ENCODE data around the gene ALDH3A1. TPM values are rescaled to one million over a fixed set of nuclear protein-coding genes. Genes with fewer than 3 reads are reported as not detected.

The ALDH3A1 gene
- total RNA-seq, 5 donors from 2014 or later (not counting 1 experiment from before 2014, with no cell fraction given): not detected

DNA sequence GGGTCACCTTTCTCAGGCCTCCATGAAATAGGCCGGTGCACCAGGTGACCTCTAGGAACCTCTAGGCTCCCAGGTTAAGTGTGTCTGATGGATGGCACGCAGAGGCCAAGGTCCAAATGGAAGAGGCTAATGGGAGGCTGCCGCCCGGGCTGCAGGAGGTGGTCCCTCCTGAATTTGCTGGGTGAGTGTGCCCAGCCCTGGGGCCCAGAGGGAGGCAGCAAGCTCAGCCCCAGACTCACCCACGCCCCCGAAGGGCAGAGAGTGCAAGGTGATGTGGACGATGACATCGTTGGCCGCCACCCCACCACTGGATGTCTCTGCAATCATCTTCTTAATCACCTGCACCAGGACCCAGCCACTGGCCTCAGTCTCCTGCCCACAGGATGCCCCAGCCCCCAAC, 9.3 kb downstream of the ALDH3A1 start:
- no peaks in the 10 kb centered on the region for H3K9me3 Mint-ChIP-seq
- no peaks in the 10 kb centered on the region for H3K36me3 Mint-ChIP-seq

DNA sequence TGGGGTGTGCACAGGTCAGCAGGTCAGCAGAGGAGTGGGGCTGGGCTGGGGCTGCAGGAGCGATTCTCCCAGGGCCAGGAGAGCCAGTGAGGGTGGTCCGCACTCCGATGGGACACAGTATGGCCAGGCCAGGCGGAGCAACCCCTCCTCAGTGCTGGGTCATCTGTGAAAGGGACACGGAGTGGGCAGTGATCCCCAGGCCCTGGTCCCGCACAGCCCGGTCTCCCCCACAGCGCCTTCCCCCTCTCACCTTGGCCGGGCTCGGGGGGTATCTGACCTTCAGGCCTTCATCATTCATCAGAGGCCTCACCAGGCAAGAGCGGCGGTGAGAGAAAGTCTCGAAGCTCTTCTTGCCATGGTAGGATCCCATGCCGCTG, 10.0 kb downstream of the ALDH3A1 start:
- H3K9me3 Mint-ChIP-seq: no peaks in the 10 kb centered on the region
- no peaks in the 10 kb centered on the region for H3K4me1 Mint-ChIP-seq
- Histone ChIP-seq H3K36me3 (ENCODE audit: control insufficient read depth in 2 of 2, extremely low read depth in 1 of 2, insufficient read depth in 1 of 2, low read length in 1 of 2) (no peaks in the 10 kb centered on the region), H3K27me3 (replicated peaks in 1 of 2; ENCODE audit: control insufficient read depth in 2 of 2, extremely low read depth in 1 of 2, insufficient read depth in 2 of 2, low read length in 1 of 2) (no peaks in the 10 kb centered on the region), H3K9me3 (no peaks in the 10 kb centered on the region), H3K4me3 (ENCODE audit: control insufficient read depth in 1 of 2, extremely low read depth in 1 of 2, low read length in 1 of 2) (no peak overlapping the region), H3K4me1 (ENCODE audit: control insufficient read depth in 1 of 2, extremely low read depth in 1 of 2, insufficient read depth in 2 of 2, low read length in 2 of 2) (no peaks in the 10 kb centered on the region), H3K27ac (ENCODE audit: low read length) (no peak overlapping the region)
- no peak for DNase-seq
- H3K27me3 Mint-ChIP-seq: peaks cover 0 to under 1% of the 10 kb centered on the region in 2 donors
- ChIA-PET CTCF (no interaction called here), POLR2A (no interaction called here)
- WGBS (ENCODE audit: insufficient coverage): 90% methylated on average over 13 of the region's 14 CpGs
- no peak for ATAC-seq (replicated peaks in 1 of 4)
- H3K36me3 Mint-ChIP-seq: no peaks in the 10 kb centered on the region
- no peak overlapping the region for H3K4me3 Mint-ChIP-seq
- H3K27ac Mint-ChIP-seq: no peak overlapping the region

More for the DNA sequence above, 9.3 kb downstream of the ALDH3A1 start:
- Mint-ChIP-seq H3K27me3 (no peaks in the 10 kb centered on the region), H3K27ac (no peak overlapping the region), H3K4me3 (no peak overlapping the region), H3K4me1 (no peaks in the 10 kb centered on the region)
- Histone ChIP-seq H3K4me1 (ENCODE audit: control insufficient read depth in 1 of 2, extremely low read depth in 1 of 2, insufficient read depth in 2 of 2, low read length in 2 of 2) (no peaks in the 10 kb centered on the region), H3K4me3 (ENCODE audit: control insufficient read depth in 1 of 2, extremely low read depth in 1 of 2, low read length in 1 of 2) (no peak overlapping the region), H3K27ac (ENCODE audit: low read length) (no peak overlapping the region), H3K9me3 (no peaks in the 10 kb centered on the region), H3K27me3 (replicated peaks in 1 of 2; ENCODE audit: control insufficient read depth in 2 of 2, extremely low read depth in 1 of 2, insufficient read depth in 2 of 2, low read length in 1 of 2) (no peaks in the 10 kb centered on the region), H3K36me3 (ENCODE audit: control insufficient read depth in 2 of 2, extremely low read depth in 1 of 2, insufficient read depth in 1 of 2, low read length in 1 of 2) (no peaks in the 10 kb centered on the region)
- peak in 1 of 4 experiments; percentile 16 for ATAC-seq (replicated peaks in 1 of 4)
- POLR2A ChIA-PET: no interaction called here
- CTCF ChIA-PET: no interaction called here
- DNase-seq: no peak
- WGBS (ENCODE audit: insufficient coverage): 95% methylated on average over 8 of the region's 9 CpGs

DNA sequence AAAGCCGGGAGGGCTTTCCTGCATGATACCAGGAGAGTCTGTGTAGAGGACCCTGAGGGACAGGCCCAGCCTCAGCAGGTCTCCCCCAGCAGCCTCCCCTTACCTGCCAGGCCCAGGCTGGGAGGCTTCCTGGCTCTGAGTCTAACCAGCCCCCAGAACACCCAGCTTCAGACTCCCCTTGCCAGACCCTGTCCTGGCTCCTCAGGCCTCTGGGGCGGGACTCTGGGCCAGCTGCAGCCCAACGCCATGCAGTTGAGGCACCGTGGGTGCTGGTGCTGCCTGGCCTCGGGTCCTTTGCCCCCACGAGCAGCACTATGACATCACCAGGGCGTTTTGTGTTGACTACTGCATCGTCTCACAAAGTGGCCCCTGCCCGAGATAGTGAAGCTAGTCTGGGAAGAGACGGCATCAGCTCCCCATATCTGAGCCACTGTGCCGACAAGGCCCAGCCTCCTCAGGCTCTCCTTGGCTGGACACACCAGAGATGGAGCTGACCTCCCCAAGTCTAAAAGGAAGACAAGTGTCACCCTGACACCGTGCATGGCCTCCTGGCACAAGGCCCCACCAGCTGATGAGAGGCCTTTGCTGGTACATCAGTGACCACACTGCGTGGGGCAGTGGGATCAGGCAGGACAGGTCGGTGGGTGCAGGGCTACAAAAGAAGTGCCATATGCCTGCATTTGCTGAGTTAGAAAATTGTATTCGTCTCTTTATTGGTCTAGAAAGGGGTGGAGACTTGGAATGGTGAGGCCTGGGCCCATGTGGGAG, 10.6 kb downstream of the ALDH3A1 start:
- 71% methylated on average over 15 of the region's 15 CpGs for WGBS (ENCODE audit: insufficient coverage)
- no peak for ATAC-seq (replicated peaks in 1 of 4)
- no peak overlapping the region for H3K27ac ChIP-seq (ENCODE audit: low read length)
- H3K27me3 ChIP-seq (replicated peaks in 1 of 2; ENCODE audit: control insufficient read depth in 2 of 2, extremely low read depth in 1 of 2, insufficient read depth in 2 of 2, low read length in 1 of 2): no peaks in the 10 kb centered on the region
- no peaks in the 10 kb centered on the region for H3K36me3 ChIP-seq (ENCODE audit: control insufficient read depth in 2 of 2, extremely low read depth in 1 of 2, insufficient read depth in 1 of 2, low read length in 1 of 2)
- no peaks in the 10 kb centered on the region for H3K9me3 ChIP-seq
- no peak overlapping the region for H3K4me3 Mint-ChIP-seq
- H3K27ac Mint-ChIP-seq: no peak overlapping the region
- H3K36me3 Mint-ChIP-seq: no peaks in the 10 kb centered on the region
- ChIA-PET CTCF (no interaction called here), POLR2A (no interaction called here)
- DNase-seq: no peak
- H3K4me1 Mint-ChIP-seq: no peaks in the 10 kb centered on the region
- no peak overlapping the region for H3K4me3 ChIP-seq (ENCODE audit: control insufficient read depth in 1 of 2, extremely low read depth in 1 of 2, low read length in 1 of 2)
- H3K4me1 ChIP-seq (ENCODE audit: control insufficient read depth in 1 of 2, extremely low read depth in 1 of 2, insufficient read depth in 2 of 2, low read length in 2 of 2): no peaks in the 10 kb centered on the region
- no peaks in the 10 kb centered on the region for H3K9me3 Mint-ChIP-seq
- H3K27me3 Mint-ChIP-seq: peaks cover 0 to 3% of the 10 kb centered on the region in 2 donors

GRCh38 chr17:19736071-19736470, 12.0 kb downstream of the ALDH3A1 start:
- POLR2A ChIA-PET: no interaction called here
- peaks cover 0 to 3% of the 10 kb centered on the region in 2 donors for H3K27me3 Mint-ChIP-seq
- WGBS (ENCODE audit: insufficient coverage): 84% methylated on average over 9 of the region's 11 CpGs
- no peaks in the 10 kb centered on the region for H3K4me1 Mint-ChIP-seq
- H3K27me3 ChIP-seq (replicated peaks in 1 of 2; ENCODE audit: control insufficient read depth in 2 of 2, extremely low read depth in 1 of 2, insufficient read depth in 2 of 2, low read length in 1 of 2): no peaks in the 10 kb centered on the region
- H3K27ac Mint-ChIP-seq: no peak overlapping the region
- DNase-seq: no peak
- no peaks in the 10 kb centered on the region for H3K9me3 ChIP-seq
- CTCF ChIA-PET: interaction anchor here in 1 of 2 donors (0.6 kb wide), 1 partner anchor 9 kb away, joined by 3 read pairs; no protein-coding TSS in a partner anchor
- H3K4me3 ChIP-seq (ENCODE audit: control insufficient read depth in 1 of 2, extremely low read depth in 1 of 2, low read length in 1 of 2): no peak overlapping the region
- no peak for ATAC-seq (replicated peaks in 1 of 4)
- H3K4me1 ChIP-seq (ENCODE audit: control insufficient read depth in 1 of 2, extremely low read depth in 1 of 2, insufficient read depth in 2 of 2, low read length in 2 of 2): no peaks in the 10 kb centered on the region
- no peaks in the 10 kb centered on the region for H3K9me3 Mint-ChIP-seq
- no peaks in the 10 kb centered on the region for H3K36me3 ChIP-seq (ENCODE audit: control insufficient read depth in 2 of 2, extremely low read depth in 1 of 2, insufficient read depth in 1 of 2, low read length in 1 of 2)
- no peak overlapping the region for H3K4me3 Mint-ChIP-seq
- no peak overlapping the region for H3K27ac ChIP-seq (ENCODE audit: low read length)
- no peaks in the 10 kb centered on the region for H3K36me3 Mint-ChIP-seq

- no peaks in the 10 kb centered on the region for H3K36me3 ChIP-seq (ENCODE audit: control insufficient read depth in 2 of 2, extremely low read depth in 1 of 2, insufficient read depth in 1 of 2, low read length in 1 of 2)
- ATAC-seq (replicated peaks in 1 of 4): no peak
- no peaks in the 10 kb centered on the region for H3K9me3 ChIP-seq
- WGBS (ENCODE audit: insufficient coverage): 59% methylated on average over 3 of the region's 11 CpGs
- H3K27me3 Mint-ChIP-seq: peaks cover 0 to 3% of the 10 kb centered on the region in 2 donors
- H3K27ac Mint-ChIP-seq: no peak overlapping the region
- no peaks in the 10 kb centered on the region for H3K9me3 Mint-ChIP-seq
- no peak overlapping the region for H3K4me3 ChIP-seq (ENCODE audit: control insufficient read depth in 1 of 2, extremely low read depth in 1 of 2, low read length in 1 of 2)
- H3K27me3 ChIP-seq (replicated peaks in 1 of 2; ENCODE audit: control insufficient read depth in 2 of 2, extremely low read depth in 1 of 2, insufficient read depth in 2 of 2, low read length in 1 of 2): no peaks in the 10 kb centered on the region
- no peak overlapping the region for H3K4me3 Mint-ChIP-seq
- no peak overlapping the region for H3K27ac ChIP-seq (ENCODE audit: low read length)
- DNase-seq: no peak
- H3K4me1 Mint-ChIP-seq: no peaks in the 10 kb centered on the region
- POLR2A ChIA-PET: no interaction called here
- CTCF ChIA-PET: no interaction called here
- no peaks in the 10 kb centered on the region for H3K36me3 Mint-ChIP-seq
- H3K4me1 ChIP-seq (ENCODE audit: control insufficient read depth in 1 of 2, extremely low read depth in 1 of 2, insufficient read depth in 2 of 2, low read length in 2 of 2): no peaks in the 10 kb centered on the region
Measured at GRCh38 chr17:19733953-19734526, 14.1 kb downstream of the ALDH3A1 start.

DNA sequence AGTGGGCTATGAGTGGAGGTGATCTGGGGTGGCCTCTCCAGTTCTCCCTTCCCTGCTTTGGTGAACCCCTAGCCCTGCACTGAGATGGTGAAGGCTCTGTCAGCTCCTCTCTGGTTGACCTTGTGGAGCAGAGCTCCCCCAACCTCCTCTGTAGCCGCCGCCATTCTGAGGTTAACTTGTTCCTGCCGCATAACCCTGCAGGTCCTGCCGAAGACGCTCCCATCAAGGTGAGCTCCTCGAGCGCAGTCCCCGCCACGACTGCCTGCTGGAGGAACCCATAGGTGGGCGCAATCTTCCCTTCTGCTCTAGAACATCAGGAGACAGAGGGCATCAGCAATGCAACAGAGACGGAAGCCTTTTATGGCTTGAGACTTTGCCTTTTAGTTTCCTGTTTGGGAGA, 16.5 kb downstream of the ALDH3A1 start:
- no peak overlapping the region for H3K4me3 ChIP-seq (ENCODE audit: control insufficient read depth in 1 of 2, extremely low read depth in 1 of 2, low read length in 1 of 2)
- no peak overlapping the region for H3K27ac ChIP-seq (ENCODE audit: low read length)
- WGBS (ENCODE audit: insufficient coverage): 97% methylated on average over 9 of the region's 11 CpGs
- CTCF ChIA-PET: no interaction called here
- Mint-ChIP-seq H3K4me1 (peaks cover 0 to 2% (median 2%) of the 10 kb centered on the region in 3 donors), H3K36me3 (no peaks in the 10 kb centered on the region), H3K4me3 (no peak overlapping the region), H3K27ac (no peak overlapping the region), H3K9me3 (no peaks in the 10 kb centered on the region), H3K27me3 (peaks cover 0 to 3% of the 10 kb centered on the region in 2 donors)
- H3K27me3 ChIP-seq (replicated peaks in 1 of 2; ENCODE audit: control insufficient read depth in 2 of 2, extremely low read depth in 1 of 2, insufficient read depth in 2 of 2, low read length in 1 of 2): no peaks in the 10 kb centered on the region
- H3K4me1 ChIP-seq (ENCODE audit: control insufficient read depth in 1 of 2, extremely low read depth in 1 of 2, insufficient read depth in 2 of 2, low read length in 2 of 2): peaks cover 0 to 3% of the 10 kb centered on the region in 2 experiments
- H3K36me3 ChIP-seq (ENCODE audit: control insufficient read depth in 2 of 2, extremely low read depth in 1 of 2, insufficient read depth in 1 of 2, low read length in 1 of 2): no peaks in the 10 kb centered on the region
- H3K9me3 ChIP-seq: no peaks in the 10 kb centered on the region
- POLR2A ChIA-PET: no interaction called here
- DNase-seq (no peak), ATAC-seq (replicated peaks in 1 of 4) (no peak)
